Choroid plexus epithelial cell (primary cell): ENCODE measurements around the gene CTSW.
"Not testable (repeated sequence)": the region's sequence is repeated elsewhere in the genome, so short reads cannot be mapped to it uniquely, and the experiment has no call there.

Source experiments
- DNase-seq: peaks from one replicate; pipeline ENCODE4 v3.0.0-alpha.2; 2010; ENCODE audit warnings: low read depth
- H3K4me3 ChIP-seq: 2 replicates; pipeline ENCODE4 v1.5.1; 2011; ENCODE audit warnings: low read depth, mild to moderate bottlenecking, control low read depth, low read length, moderate library complexity
- TF ChIP-seq, protein P1 (sequence below): conservative IDR thresholded peaks from 2 replicates; pipeline ENCODE4 v1.5.1; 2011; ENCODE audit warnings: low read depth, mild to moderate bottlenecking, control low read depth, inconsistent platforms, low read length, moderate library complexity

Gene CTSW, protein sequence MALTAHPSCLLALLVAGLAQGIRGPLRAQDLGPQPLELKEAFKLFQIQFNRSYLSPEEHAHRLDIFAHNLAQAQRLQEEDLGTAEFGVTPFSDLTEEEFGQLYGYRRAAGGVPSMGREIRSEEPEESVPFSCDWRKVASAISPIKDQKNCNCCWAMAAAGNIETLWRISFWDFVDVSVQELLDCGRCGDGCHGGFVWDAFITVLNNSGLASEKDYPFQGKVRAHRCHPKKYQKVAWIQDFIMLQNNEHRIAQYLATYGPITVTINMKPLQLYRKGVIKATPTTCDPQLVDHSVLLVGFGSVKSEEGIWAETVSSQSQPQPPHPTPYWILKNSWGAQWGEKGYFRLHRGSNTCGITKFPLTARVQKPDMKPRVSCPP

DNA sequence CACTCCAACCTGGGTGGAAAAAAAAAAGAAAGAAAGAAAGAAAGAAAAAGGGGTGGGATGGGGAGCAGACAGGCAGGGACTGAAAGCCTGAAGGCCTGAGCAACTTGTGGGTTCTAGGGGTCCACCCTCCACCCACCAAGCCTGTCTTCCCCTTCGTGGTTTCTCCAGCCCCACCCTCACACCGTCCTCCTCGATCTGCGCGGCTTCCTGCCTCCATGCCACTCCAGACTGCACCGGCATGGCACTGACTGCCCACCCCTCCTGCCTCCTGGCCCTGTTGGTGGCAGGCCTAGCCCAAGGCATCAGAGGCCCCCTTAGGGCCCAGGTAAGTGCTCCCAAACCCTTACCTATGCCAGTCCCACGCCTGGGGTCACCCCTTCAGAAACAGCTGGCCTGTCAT lies at the start of gene CTSW:
Gene CTSW (plus strand): TSS at position 221 of the 400 bp plus-strand sequence. CDS start 18 bp downstream, at position 239.
- no peak within 1 kb of the TSS for H3K4me3 ChIP-seq
- TF ChIP-seq, protein P1, sequence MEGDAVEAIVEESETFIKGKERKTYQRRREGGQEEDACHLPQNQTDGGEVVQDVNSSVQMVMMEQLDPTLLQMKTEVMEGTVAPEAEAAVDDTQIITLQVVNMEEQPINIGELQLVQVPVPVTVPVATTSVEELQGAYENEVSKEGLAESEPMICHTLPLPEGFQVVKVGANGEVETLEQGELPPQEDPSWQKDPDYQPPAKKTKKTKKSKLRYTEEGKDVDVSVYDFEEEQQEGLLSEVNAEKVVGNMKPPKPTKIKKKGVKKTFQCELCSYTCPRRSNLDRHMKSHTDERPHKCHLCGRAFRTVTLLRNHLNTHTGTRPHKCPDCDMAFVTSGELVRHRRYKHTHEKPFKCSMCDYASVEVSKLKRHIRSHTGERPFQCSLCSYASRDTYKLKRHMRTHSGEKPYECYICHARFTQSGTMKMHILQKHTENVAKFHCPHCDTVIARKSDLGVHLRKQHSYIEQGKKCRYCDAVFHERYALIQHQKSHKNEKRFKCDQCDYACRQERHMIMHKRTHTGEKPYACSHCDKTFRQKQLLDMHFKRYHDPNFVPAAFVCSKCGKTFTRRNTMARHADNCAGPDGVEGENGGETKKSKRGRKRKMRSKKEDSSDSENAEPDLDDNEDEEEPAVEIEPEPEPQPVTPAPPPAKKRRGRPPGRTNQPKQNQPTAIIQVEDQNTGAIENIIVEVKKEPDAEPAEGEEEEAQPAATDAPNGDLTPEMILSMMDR = no peak
- DNase-seq = no peak

DNA sequence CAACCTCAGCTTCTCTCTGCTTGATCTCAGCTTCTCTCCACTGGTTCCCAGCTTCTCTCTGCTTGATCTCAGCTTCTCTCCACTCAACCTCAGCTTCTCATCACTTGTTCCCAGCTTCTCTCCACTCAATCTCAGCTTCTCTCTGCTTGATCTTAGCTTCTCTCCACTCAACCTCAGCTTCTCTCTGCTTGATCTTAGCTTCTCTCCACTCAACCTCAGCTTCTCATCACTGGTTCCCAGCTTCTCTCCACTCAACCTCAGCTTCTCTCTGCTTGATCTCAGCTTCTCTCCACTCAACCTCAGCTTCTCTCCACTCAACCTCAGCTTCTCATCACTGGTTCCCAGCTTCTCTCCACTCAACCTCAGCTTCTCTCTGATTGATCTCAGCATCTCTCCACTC lies 47.4 kb upstream of the CTSW start:
- H3K4me3 ChIP-seq, DNase-seq: not testable (repeated sequence)

DNA sequence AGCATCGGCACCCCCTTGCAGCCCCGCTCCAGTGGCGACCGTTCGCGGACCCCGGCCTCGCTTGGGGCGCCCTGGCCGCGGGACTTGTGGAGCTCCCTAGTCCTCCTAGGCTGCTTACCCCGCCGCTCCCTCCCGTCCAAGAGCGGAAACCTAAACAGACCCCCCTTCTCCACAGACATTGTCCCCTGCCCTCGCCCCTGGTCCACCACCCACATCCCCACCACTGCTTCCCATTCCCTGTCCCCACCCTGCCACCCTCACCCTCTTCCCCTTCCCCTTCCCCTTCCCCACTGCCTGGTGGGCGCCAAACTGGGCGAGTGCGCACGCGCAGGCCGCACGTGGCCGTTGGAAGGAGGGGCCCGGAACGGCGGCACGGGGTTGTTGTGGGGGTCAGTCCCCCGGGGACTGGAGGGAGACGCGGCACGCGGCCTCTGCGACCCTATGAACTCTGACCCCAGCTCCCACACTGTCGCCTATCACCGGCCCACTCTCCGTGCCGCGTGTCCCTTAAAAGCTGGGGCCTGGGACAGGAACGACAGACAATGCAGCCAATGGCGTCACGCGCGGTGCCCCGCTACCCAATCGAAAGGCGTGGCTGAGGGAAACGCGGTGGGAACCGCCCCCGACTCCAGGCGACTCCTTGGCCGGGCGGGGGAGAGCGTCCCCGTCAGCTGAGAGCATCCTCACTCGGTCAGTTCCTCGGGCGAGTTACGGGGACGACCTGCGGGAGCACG lies 46.2 kb upstream of the CTSW start, which contains the start of gene SNX32:
Gene SNX32 (plus strand): TSS at position 667 of the 734 bp plus-strand sequence. CDS start 103 bp downstream, outside the sequence.
- peak; percentile 96 for DNase-seq
- TF ChIP-seq, protein P1 = no peak
- H3K4me3 ChIP-seq = peak within 1 kb of the TSS; percentile 65

DNA sequence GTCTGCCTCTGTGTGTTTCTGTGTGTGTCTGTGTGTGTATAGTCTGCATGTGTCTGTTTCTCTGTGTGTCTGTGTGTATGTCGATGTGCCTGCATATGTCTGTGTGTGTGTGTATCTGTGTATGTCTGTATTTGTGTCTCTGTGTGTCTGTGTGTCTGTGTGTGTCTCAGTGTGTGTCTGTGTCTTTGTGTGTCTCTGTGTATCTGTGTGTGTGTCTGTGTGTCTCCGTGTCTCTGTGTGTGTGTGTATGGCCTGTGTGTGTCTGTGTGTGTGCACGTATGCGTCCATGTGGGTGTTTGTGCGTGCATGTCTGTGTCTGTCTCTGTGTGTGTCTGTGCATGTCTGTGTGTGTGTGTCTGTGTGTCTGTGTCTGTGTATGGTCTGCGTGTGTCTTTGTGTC lies 45.4 kb upstream of the CTSW start:
- peak overlapping the region; percentile 65 for H3K4me3 ChIP-seq
- TF ChIP-seq, protein P1 = no peak
- DNase-seq = no peak

DNA sequence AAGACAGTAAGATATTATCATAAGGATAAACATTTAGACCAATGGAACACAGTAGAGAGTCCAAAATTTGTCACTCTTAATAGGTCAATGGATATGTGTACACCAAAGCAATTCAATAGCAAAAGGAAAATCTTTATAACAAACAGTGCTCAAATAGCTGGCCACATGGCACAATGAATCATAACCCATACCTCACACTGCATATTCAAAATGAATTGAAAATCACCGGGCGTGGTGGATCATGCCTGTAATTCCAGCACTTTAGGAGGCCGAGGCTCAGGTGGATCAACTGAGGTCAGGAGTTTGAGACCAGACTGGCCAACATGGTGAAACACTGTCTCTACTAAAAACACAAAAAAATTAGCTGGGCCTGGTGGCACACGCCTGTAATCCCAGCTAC lies 37.5 kb upstream of the CTSW start:
- no peak overlapping the region for H3K4me3 ChIP-seq
- DNase-seq = no peak
- TF ChIP-seq, protein P1 = no peak

DNA sequence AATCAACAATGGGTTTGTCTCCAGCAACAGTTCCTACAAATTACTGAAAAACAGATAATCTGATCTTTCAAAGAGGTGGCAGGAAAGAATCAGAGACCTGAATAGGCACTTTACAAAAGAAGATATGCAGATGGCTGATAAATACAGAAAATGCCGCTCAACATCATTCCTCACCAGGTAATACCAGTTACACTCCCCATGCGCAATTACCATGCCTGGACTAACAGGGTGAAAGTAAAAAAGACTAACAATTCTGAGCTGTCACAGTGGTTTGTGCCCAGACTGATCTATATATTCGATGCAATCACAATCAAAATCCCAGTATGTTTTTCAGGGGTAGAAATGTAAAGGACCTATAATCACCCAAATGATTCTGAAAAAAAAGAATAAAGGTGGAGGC lies 35.8 kb upstream of the CTSW start:
- DNase-seq = no peak
- no peak overlapping the region for H3K4me3 ChIP-seq

More for the DNA sequence above, 35.8 kb upstream of the CTSW start:
- TF ChIP-seq, protein P1 = no peak
